ENCODE results near the gene EDAR. TPM values are rescaled to one million over a fixed set of nuclear protein-coding genes. Genes with fewer than 3 reads are reported as not detected.

The EDAR gene
- total RNA-seq (not detected in 2 replicates), polyA plus RNA-seq (not detected in 2 replicates), polyA minus RNA-seq (ENCODE audit: low replicate concordance) (not detected in 2 replicates)
- polyA plus RNA-seq (2012) = not detected in 2 replicates

DNA sequence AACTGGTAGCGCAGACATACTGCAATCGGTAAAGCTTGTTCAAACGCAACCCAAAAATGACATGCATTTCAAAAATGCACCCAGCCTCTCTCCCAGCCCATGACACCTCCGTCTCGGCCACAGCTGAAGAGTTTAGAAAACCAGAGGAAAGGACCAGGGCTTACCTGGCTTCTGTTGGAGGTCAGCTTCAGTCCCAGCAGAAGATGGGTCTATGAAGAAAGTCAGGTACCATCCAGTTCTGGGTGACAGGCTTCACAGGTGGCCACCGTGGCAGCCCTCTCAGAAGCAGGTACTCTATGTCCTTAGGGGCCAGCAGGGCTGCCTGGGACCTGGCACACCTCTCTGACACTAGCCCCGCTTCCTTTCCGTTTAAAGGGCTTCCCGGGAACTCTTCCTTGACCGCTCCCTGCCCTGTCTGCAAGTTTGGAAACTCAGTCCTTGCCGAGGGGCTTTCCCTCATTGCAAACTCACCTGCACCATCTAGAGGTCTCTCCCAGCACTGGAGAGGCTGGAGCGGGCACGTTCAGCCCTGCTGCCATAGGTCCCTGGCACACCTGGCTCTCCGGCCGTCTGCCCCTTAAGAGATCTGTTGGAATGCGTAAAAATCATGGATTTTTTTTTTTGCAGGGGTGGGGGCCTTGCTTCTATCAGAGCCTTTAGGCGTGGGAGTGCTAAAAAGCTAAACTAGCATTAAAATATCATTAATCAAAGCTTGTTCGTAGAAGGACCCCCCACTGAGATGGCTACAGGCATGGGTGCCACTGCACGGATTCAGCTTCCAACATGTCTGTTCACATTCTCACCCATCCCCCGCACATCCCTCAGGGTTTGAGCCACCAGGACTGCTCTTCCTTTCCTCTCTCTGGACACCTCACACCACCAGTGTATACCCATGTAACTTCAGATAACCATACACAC is at the start of gene EDAR:
TSS of gene EDAR (minus strand) at position 425 of the 918 bp plus-strand sequence. CDS start 58,206 bp downstream, outside the sequence.
- Histone ChIP-seq H3K27me3 (ENCODE audit: control insufficient read depth, insufficient read depth, low read length) (peaks cover 34% of the 10 kb centered on the region), H3K9ac (ENCODE audit: insufficient read depth, low read length) (no peak within 1 kb of the TSS)
- TF ChIP-seq EZH2 (IDR thresholded peaks at IDR 0.05; ENCODE audit: low read length, missing control alignments) = peak; percentile 61
- TF ChIP-seq, protein P1, sequence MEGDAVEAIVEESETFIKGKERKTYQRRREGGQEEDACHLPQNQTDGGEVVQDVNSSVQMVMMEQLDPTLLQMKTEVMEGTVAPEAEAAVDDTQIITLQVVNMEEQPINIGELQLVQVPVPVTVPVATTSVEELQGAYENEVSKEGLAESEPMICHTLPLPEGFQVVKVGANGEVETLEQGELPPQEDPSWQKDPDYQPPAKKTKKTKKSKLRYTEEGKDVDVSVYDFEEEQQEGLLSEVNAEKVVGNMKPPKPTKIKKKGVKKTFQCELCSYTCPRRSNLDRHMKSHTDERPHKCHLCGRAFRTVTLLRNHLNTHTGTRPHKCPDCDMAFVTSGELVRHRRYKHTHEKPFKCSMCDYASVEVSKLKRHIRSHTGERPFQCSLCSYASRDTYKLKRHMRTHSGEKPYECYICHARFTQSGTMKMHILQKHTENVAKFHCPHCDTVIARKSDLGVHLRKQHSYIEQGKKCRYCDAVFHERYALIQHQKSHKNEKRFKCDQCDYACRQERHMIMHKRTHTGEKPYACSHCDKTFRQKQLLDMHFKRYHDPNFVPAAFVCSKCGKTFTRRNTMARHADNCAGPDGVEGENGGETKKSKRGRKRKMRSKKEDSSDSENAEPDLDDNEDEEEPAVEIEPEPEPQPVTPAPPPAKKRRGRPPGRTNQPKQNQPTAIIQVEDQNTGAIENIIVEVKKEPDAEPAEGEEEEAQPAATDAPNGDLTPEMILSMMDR (conservative IDR thresholded peaks at IDR 0.05 in 1 of 2, IDR thresholded peaks at IDR 0.05 in 1 of 2; ENCODE audit: low read depth in 1 of 2, low read length in 2 of 2) = peak in 1 of 2 donors; percentile 42

DNA sequence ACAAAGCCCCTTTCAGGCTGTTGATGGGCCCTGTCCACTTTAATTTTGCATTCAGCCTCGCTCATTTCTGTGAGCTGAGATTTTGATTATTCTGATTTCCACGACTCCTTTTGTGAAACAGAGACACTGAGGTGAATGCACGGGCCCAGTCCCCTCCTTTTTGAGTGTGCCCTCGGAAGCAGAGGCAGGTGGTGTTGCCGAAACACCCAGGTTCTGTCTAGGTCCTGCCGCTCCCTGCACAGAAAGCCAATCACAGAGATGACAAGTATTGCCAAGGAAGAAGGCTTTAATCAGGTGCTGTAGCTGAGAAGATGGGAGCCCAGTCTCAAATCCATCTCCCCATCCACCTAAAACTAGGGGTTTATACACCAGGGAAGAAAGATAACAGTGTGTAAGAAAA is 44.2 kb upstream of the EDAR start:
- Histone ChIP-seq H4K20me1 (ENCODE audit: control insufficient read depth, extremely low read depth, insufficient read depth, low read length) (no peaks in the 10 kb centered on the region), H3K9ac (ENCODE audit: insufficient read depth, low read length) (no peak overlapping the region), H3K4me3 (replicated peaks in 1 of 4; ENCODE audit: control extremely low read depth in 1 of 4, insufficient read depth in 1 of 4, low read depth in 3 of 4, low read length in 4 of 4) (no peak overlapping the region), H3K4me1 (ENCODE audit: control insufficient read depth, extremely low read depth, insufficient read depth, low read length) (no peaks in the 10 kb centered on the region), H3K79me2 (ENCODE audit: control insufficient read depth, insufficient read depth, low read length) (no peaks in the 10 kb centered on the region), H3K9me3 (ENCODE audit: control insufficient read depth, insufficient read depth, low read depth, low read length) (no peaks in the 10 kb centered on the region), H3K27me3 (ENCODE audit: control insufficient read depth, insufficient read depth, low read length) (peaks cover 27% of the 10 kb centered on the region), H3K4me2 (ENCODE audit: extremely low read depth, insufficient read depth, low read length) (no peak overlapping the region), H3K27ac (ENCODE audit: insufficient read depth, low read length) (no peak overlapping the region), H2AFZ (ENCODE audit: low read length) (no peak overlapping the region), H3K36me3 (ENCODE audit: control insufficient read depth, insufficient read depth, low read length) (no peaks in the 10 kb centered on the region)
- TF ChIP-seq, protein P1 (conservative IDR thresholded peaks at IDR 0.05 in 1 of 2, IDR thresholded peaks at IDR 0.05 in 1 of 2; ENCODE audit: low read depth in 1 of 2, low read length in 2 of 2) = no peak
- no peak for DNase-seq (ENCODE audit: low read depth in 2 of 2)

More for the DNA sequence above, at the start of gene EDAR:
- no peaks in the 10 kb centered on the region for H4K20me1 ChIP-seq (ENCODE audit: control insufficient read depth, extremely low read depth, insufficient read depth, low read length)
- no peak within 1 kb of the TSS for H3K27ac ChIP-seq (ENCODE audit: insufficient read depth, low read length)
- no peaks in the 10 kb centered on the region for H3K36me3 ChIP-seq (ENCODE audit: control insufficient read depth, insufficient read depth, low read length)
- DNase-seq (ENCODE audit: low read depth in 2 of 2) = peak; percentile 15 to 36
- no peak within 1 kb of the TSS for H3K4me3 ChIP-seq (replicated peaks in 1 of 4; ENCODE audit: control extremely low read depth in 1 of 4, insufficient read depth in 1 of 4, low read depth in 3 of 4, low read length in 4 of 4)
- no peaks in the 10 kb centered on the region for H3K9me3 ChIP-seq (ENCODE audit: control insufficient read depth, insufficient read depth, low read depth, low read length)
- no peaks in the 10 kb centered on the region for H3K79me2 ChIP-seq (ENCODE audit: control insufficient read depth, insufficient read depth, low read length)
- H2AFZ ChIP-seq (ENCODE audit: low read length) = no peak within 1 kb of the TSS
- H3K4me2 ChIP-seq (ENCODE audit: extremely low read depth, insufficient read depth, low read length) = no peak within 1 kb of the TSS
- no peaks in the 10 kb centered on the region for H3K4me1 ChIP-seq (ENCODE audit: control insufficient read depth, extremely low read depth, insufficient read depth, low read length)

DNA sequence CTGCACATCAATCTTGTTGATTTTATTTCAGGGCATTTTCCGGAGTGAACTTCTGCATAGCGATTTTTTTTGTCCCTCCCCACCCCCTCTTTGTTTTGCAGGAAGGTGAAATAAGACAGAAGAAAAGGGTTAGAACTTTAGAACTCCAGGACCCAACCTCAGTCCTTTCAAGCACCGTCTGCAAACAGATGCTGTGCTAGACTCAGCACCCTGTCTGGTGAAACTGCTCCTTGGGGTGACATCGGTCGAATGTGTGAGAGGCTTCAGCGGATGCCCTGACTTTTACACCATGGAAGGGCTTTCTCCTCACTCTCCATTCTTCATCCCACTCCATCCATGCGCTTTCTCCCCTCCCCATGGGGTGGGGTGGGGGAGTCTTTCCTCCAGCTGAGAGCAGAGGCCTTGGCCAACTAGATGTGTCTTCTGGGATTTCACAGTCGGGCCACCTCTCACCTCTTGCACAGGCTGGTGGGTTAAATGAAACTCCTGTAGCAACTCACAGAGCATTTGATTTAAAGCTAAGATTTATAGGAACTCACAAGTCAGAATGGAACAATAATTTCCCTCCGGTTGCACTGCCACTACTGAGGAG is 43.3 kb upstream of the EDAR start:
- Histone ChIP-seq H3K4me2 (ENCODE audit: extremely low read depth, insufficient read depth, low read length) (no peak overlapping the region), H3K27me3 (ENCODE audit: control insufficient read depth, insufficient read depth, low read length) (peaks cover 24% of the 10 kb centered on the region), H3K27ac (ENCODE audit: insufficient read depth, low read length) (no peak overlapping the region), H3K79me2 (ENCODE audit: control insufficient read depth, insufficient read depth, low read length) (no peaks in the 10 kb centered on the region), H3K36me3 (ENCODE audit: control insufficient read depth, insufficient read depth, low read length) (no peaks in the 10 kb centered on the region), H3K4me1 (ENCODE audit: control insufficient read depth, extremely low read depth, insufficient read depth, low read length) (no peaks in the 10 kb centered on the region), H2AFZ (ENCODE audit: low read length) (no peak overlapping the region), H3K4me3 (replicated peaks in 1 of 4; ENCODE audit: control extremely low read depth in 1 of 4, insufficient read depth in 1 of 4, low read depth in 3 of 4, low read length in 4 of 4) (peak overlapping the region in 1 of 4 experiments; percentile 66), H3K9me3 (ENCODE audit: control insufficient read depth, insufficient read depth, low read depth, low read length) (no peaks in the 10 kb centered on the region), H3K9ac (ENCODE audit: insufficient read depth, low read length) (no peak overlapping the region), H4K20me1 (ENCODE audit: control insufficient read depth, extremely low read depth, insufficient read depth, low read length) (no peaks in the 10 kb centered on the region)
- no peak for TF ChIP-seq EZH2 (IDR thresholded peaks at IDR 0.05; ENCODE audit: low read length, missing control alignments)
- TF ChIP-seq, protein P1 (conservative IDR thresholded peaks at IDR 0.05 in 1 of 2, IDR thresholded peaks at IDR 0.05 in 1 of 2; ENCODE audit: low read depth in 1 of 2, low read length in 2 of 2) = no peak
- DNase-seq (ENCODE audit: low read depth in 2 of 2) = no peak

Measured in fibroblast of lung (primary cell).